GM23338 (cell line): ENCODE measurements around the gene CDNF.

ENCODE experiments used
- CREB1 ChIP-seq: fragments of 250-450 bp; sonication (Bioruptor Pico); IDR thresholded peaks from 2 replicates; pipeline ENCODE4 v1.5.0; 2020; ENCODE audit warnings: low read depth, mild to moderate bottlenecking, moderate library complexity
- EZH2 ChIP-seq: fragments of 200-600 bp; sonication (generic); IDR thresholded peaks from one replicate; pipeline ENCODE4 v1.8.0; 2017; ENCODE audit warnings: antibody characterized with exemption, mild to moderate bottlenecking, low read depth; ENCODE audit not compliant: unreplicated experiment
- EZH2phosphoT487 ChIP-seq: fragments of 200-600 bp; sonication (generic); IDR thresholded peaks from one replicate; pipeline ENCODE4 v1.8.1; 2018; ENCODE audit warnings: antibody characterized with exemption; ENCODE audit not compliant: unreplicated experiment
- JUNB ChIP-seq: IDR thresholded peaks from one replicate; pipeline ENCODE4 v1.6.1; 2016; ENCODE audit warnings: antibody characterized with exemption; ENCODE audit not compliant: unreplicated experiment
- NANOG ChIP-seq: IDR thresholded peaks from 2 replicates; pipeline ENCODE4 v1.6.1; 2016; ENCODE audit warnings: antibody characterized with exemption, borderline replicate concordance
- POLR2AphosphoS5 ChIP-seq: IDR thresholded peaks from 2 replicates; pipeline ENCODE4 v1.6.1; 2016; ENCODE audit warnings: antibody characterized with exemption, low read depth
- STAT1 ChIP-seq: IDR thresholded peaks from one replicate; pipeline ENCODE4 v1.6.1; 2016; ENCODE audit warnings: antibody characterized with exemption; ENCODE audit not compliant: unreplicated experiment
- TF ChIP-seq, protein P1 (sequence below), 2 experiments: fragments of 200-600 bp in 1 of 2; sonication (generic) in 1 of 2; conservative IDR thresholded peaks; 2 replicates each; pipeline versions ENCODE4 v1.5.1 to v1.6.1; 2016 to 2017; ENCODE audit warnings: antibody characterized with exemption in 2 of 2, low read depth in 2 of 2, mild to moderate bottlenecking in 2 of 2, moderate library complexity in 1 of 2
- TF ChIP-seq, protein P2 (sequence below): IDR thresholded peaks from one replicate; pipeline ENCODE4 v1.6.1; 2018; ENCODE audit warnings: antibody characterized with exemption; ENCODE audit not compliant: unreplicated experiment
- TF ChIP-seq, protein P3 (sequence below): IDR thresholded peaks from 2 replicates; pipeline ENCODE4 v1.6.1; 2016; ENCODE audit warnings: antibody characterized with exemption
- TF ChIP-seq, protein P4 (sequence below): fragments of 250-450 bp; sonication (Bioruptor Pico); IDR thresholded peaks from 2 replicates; pipeline ENCODE4 v1.5.0; 2020; ENCODE audit warnings: mild to moderate bottlenecking, moderate library complexity

DNA sequence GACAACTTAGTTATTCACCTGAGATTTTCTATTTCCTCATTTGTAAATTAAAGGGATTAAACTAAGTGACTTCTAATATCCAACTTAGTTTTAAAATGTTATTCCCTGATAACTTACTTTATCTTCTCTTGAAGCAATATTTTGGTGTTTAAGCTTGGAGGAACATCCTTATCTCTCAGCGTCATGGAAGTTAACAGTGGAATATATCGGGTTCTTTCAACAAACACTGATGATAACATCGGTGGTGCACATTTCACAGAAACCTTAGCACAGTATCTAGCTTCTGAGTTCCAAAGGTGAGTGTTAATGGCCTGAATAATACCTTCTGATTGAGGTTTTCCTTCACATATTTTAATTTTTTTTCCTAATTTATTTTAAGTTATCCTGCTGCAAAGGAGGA is 14.4 kb upstream of the CDNF start:
- no peak for TF ChIP-seq POLR2AphosphoS5
- TF ChIP-seq, protein P1, sequence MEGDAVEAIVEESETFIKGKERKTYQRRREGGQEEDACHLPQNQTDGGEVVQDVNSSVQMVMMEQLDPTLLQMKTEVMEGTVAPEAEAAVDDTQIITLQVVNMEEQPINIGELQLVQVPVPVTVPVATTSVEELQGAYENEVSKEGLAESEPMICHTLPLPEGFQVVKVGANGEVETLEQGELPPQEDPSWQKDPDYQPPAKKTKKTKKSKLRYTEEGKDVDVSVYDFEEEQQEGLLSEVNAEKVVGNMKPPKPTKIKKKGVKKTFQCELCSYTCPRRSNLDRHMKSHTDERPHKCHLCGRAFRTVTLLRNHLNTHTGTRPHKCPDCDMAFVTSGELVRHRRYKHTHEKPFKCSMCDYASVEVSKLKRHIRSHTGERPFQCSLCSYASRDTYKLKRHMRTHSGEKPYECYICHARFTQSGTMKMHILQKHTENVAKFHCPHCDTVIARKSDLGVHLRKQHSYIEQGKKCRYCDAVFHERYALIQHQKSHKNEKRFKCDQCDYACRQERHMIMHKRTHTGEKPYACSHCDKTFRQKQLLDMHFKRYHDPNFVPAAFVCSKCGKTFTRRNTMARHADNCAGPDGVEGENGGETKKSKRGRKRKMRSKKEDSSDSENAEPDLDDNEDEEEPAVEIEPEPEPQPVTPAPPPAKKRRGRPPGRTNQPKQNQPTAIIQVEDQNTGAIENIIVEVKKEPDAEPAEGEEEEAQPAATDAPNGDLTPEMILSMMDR (conservative IDR thresholded peaks at IDR 0.05; ENCODE audit: low read depth in 2 of 2) = no peak
- TF ChIP-seq CREB1 (CRISPR knock-in tag) = no peak
- TF ChIP-seq EZH2phosphoT487 = no peak
- no peak for TF ChIP-seq EZH2
- no peak for TF ChIP-seq JUNB
- TF ChIP-seq, protein P2, sequence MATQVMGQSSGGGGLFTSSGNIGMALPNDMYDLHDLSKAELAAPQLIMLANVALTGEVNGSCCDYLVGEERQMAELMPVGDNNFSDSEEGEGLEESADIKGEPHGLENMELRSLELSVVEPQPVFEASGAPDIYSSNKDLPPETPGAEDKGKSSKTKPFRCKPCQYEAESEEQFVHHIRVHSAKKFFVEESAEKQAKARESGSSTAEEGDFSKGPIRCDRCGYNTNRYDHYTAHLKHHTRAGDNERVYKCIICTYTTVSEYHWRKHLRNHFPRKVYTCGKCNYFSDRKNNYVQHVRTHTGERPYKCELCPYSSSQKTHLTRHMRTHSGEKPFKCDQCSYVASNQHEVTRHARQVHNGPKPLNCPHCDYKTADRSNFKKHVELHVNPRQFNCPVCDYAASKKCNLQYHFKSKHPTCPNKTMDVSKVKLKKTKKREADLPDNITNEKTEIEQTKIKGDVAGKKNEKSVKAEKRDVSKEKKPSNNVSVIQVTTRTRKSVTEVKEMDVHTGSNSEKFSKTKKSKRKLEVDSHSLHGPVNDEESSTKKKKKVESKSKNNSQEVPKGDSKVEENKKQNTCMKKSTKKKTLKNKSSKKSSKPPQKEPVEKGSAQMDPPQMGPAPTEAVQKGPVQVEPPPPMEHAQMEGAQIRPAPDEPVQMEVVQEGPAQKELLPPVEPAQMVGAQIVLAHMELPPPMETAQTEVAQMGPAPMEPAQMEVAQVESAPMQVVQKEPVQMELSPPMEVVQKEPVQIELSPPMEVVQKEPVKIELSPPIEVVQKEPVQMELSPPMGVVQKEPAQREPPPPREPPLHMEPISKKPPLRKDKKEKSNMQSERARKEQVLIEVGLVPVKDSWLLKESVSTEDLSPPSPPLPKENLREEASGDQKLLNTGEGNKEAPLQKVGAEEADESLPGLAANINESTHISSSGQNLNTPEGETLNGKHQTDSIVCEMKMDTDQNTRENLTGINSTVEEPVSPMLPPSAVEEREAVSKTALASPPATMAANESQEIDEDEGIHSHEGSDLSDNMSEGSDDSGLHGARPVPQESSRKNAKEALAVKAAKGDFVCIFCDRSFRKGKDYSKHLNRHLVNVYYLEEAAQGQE = no peak
- TF ChIP-seq, protein P3, sequence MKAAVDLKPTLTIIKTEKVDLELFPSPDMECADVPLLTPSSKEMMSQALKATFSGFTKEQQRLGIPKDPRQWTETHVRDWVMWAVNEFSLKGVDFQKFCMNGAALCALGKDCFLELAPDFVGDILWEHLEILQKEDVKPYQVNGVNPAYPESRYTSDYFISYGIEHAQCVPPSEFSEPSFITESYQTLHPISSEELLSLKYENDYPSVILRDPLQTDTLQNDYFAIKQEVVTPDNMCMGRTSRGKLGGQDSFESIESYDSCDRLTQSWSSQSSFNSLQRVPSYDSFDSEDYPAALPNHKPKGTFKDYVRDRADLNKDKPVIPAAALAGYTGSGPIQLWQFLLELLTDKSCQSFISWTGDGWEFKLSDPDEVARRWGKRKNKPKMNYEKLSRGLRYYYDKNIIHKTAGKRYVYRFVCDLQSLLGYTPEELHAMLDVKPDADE = no peak
- TF ChIP-seq NANOG = no peak
- TF ChIP-seq, protein P4, sequence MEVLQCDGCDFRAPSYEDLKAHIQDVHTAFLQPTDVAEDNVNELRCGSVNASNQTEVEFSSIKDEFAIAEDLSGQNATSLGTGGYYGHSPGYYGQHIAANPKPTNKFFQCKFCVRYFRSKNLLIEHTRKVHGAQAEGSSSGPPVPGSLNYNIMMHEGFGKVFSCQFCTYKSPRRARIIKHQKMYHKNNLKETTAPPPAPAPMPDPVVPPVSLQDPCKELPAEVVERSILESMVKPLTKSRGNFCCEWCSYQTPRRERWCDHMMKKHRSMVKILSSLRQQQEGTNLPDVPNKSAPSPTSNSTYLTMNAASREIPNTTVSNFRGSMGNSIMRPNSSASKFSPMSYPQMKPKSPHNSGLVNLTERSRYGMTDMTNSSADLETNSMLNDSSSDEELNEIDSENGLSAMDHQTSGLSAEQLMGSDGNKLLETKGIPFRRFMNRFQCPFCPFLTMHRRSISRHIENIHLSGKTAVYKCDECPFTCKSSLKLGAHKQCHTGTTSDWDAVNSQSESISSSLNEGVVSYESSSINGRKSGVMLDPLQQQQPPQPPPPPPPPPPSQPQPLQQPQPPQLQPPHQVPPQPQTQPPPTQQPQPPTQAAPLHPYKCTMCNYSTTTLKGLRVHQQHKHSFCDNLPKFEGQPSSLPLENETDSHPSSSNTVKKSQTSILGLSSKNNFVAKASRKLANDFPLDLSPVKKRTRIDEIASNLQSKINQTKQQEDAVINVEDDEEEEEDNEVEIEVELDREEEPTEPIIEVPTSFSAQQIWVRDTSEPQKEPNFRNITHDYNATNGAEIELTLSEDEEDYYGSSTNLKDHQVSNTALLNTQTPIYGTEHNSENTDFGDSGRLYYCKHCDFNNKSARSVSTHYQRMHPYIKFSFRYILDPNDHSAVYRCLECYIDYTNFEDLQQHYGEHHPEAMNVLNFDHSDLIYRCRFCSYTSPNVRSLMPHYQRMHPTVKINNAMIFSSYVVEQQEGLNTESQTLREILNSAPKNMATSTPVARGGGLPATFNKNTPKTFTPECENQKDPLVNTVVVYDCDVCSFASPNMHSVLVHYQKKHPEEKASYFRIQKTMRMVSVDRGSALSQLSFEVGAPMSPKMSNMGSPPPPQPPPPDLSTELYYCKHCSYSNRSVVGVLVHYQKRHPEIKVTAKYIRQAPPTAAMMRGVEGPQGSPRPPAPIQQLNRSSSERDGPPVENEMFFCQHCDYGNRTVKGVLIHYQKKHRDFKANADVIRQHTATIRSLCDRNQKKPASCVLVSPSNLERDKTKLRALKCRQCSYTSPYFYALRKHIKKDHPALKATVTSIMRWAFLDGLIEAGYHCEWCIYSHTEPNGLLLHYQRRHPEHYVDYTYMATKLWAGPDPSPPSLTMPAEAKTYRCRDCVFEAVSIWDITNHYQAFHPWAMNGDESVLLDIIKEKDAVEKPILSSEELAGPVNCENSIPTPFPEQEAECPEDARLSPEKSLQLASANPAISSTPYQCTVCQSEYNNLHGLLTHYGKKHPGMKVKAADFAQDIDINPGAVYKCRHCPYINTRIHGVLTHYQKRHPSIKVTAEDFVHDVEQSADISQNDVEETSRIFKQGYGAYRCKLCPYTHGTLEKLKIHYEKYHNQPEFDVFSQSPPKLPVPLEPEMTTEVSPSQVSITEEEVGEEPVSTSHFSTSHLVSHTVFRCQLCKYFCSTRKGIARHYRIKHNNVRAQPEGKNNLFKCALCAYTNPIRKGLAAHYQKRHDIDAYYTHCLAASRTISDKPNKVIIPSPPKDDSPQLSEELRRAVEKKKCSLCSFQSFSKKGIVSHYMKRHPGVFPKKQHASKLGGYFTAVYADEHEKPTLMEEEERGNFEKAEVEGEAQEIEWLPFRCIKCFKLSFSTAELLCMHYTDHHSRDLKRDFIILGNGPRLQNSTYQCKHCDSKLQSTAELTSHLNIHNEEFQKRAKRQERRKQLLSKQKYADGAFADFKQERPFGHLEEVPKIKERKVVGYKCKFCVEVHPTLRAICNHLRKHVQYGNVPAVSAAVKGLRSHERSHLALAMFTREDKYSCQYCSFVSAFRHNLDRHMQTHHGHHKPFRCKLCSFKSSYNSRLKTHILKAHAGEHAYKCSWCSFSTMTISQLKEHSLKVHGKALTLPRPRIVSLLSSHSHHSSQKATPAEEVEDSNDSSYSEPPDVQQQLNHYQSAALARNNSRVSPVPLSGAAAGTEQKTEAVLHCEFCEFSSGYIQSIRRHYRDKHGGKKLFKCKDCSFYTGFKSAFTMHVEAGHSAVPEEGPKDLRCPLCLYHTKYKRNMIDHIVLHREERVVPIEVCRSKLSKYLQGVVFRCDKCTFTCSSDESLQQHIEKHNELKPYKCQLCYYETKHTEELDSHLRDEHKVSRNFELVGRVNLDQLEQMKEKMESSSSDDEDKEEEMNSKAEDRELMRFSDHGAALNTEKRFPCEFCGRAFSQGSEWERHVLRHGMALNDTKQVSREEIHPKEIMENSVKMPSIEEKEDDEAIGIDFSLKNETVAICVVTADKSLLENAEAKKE (CRISPR knock-in tag) = no peak
- no peak for TF ChIP-seq STAT1
